PC-3 (cell line): ENCODE data around the gene WNK2. TPM values are rescaled to one million over a fixed set of nuclear protein-coding genes. Genes with fewer than 3 reads are reported as not detected.

ENCODE experiments used
- ATAC-seq: fragments of 200-7000 bp; cut with Tn5 transposase; 2 replicates; pipeline ENCODE4 v1.9.1; 2020; ENCODE audit warnings: mild to moderate bottlenecking, moderate library complexity
- BruUV-seq: library from RNA; stranded (reverse); fragments of 400-500 nt; replicated peaks from 2 replicates; lab custom pipeline; 2021; lab: Mats Ljungman, UMichigan
- CTCF ChIA-PET: fragments of 300-600 bp; sonication (Branson Sonifier 250); formaldehyde crosslinking; loops from one replicate; lab custom pipeline; 2022; ENCODE audit warnings: antibody characterized with exemption; lab: Charles Lee
- POLR2A ChIA-PET: fragments of 300-600 bp; sonication (Branson Sonifier 250); formaldehyde crosslinking; loops from one replicate; lab custom pipeline; 2022; ENCODE audit warnings: antibody characterized with exemption; ENCODE audit not compliant: unreplicated experiment; lab: Charles Lee
- DNase-seq: peaks from one replicate; pipeline ENCODE4 v3.0.0-alpha.2; 2015
- H2AFZ ChIP-seq: fragments of 300-600 bp; sonication (generic); 2 replicates; pipeline ENCODE4 v1.6.0; 2016; ENCODE audit warnings: antibody characterized with exemption, low read length
- H3F3A ChIP-seq: fragments of 300-600 bp; sonication (generic); one replicate; pipeline ENCODE4 v1.6.0; 2017; ENCODE audit warnings: antibody characterized with exemption, low read length, control low read depth, mild to moderate bottlenecking; ENCODE audit not compliant: unreplicated experiment
- H3K27ac ChIP-seq: fragments of 300-600 bp; sonication (generic); 2 replicates; pipeline ENCODE4 v1.5.1; 2016; ENCODE audit warnings: mild to moderate bottlenecking, low read length
- H3K27me3 ChIP-seq: fragments of 300-600 bp; sonication (generic); 2 replicates; pipeline ENCODE4 v1.6.1; 2016; ENCODE audit warnings: low read length, mixed read lengths
- H3K36me3 ChIP-seq: fragments of 300-600 bp; sonication (generic); 2 replicates; pipeline ENCODE4 v1.6.1; 2016; ENCODE audit warnings: low read depth, mixed run types, low read length, mixed read lengths
- H3K4me1 ChIP-seq: fragments of 300-600 bp; sonication (generic); 2 replicates; pipeline ENCODE4 v1.5.1; 2016; ENCODE audit warnings: low read length; ENCODE audit not compliant: insufficient read depth
- H3K4me2 ChIP-seq: fragments of 300-600 bp; sonication (generic); 2 replicates; pipeline ENCODE4 v1.6.0; 2016; ENCODE audit warnings: low read length
- H3K4me3 ChIP-seq: fragments of 300-600 bp; sonication (generic); 2 replicates; pipeline ENCODE4 v1.5.1; 2016; ENCODE audit warnings: mild to moderate bottlenecking, low read length, mixed read lengths
- H3K79me2 ChIP-seq: fragments of 300-600 bp; sonication (generic); 2 replicates; pipeline ENCODE4 v1.6.1; 2017; ENCODE audit warnings: low read length, mixed read lengths
- H3K9ac ChIP-seq: fragments of 300-600 bp; sonication (generic); 2 replicates; pipeline ENCODE4 v1.6.0; 2016; ENCODE audit warnings: mild to moderate bottlenecking, low read length
- H3K9me2 ChIP-seq: fragments of 300-600 bp; sonication (generic); replicated peaks from 2 replicates; pipeline ENCODE4 v1.6.1; 2016; ENCODE audit warnings: mixed run types, low read length, mixed read lengths
- H3K9me3 ChIP-seq: fragments of 300-600 bp; sonication (generic); 2 replicates; pipeline ENCODE4 v1.6.1; 2016; ENCODE audit warnings: low read length, mixed read lengths
- H4K20me1 ChIP-seq: fragments of 300-600 bp; sonication (generic); 2 replicates; pipeline ENCODE4 v1.6.1; 2016; ENCODE audit warnings: low read length, mixed read lengths
- CTCF ChIP-seq: fragments of 300-600 bp; sonication (generic); conservative IDR thresholded peaks from 2 replicates; pipeline ENCODE4 v1.5.1; 2017; ENCODE audit warnings: antibody characterized with exemption, low read depth, mild to moderate bottlenecking, low read length
- EZH2 ChIP-seq: fragments of 300-600 bp; sonication (generic); IDR thresholded peaks from one replicate; pipeline ENCODE4 v1.6.1; 2017; ENCODE audit warnings: antibody characterized with exemption, mild to moderate bottlenecking, low read length; ENCODE audit not compliant: unreplicated experiment
- EZH2phosphoT487 ChIP-seq: fragments of 300-600 bp; sonication (generic); IDR thresholded peaks from 2 replicates; pipeline ENCODE4 v1.6.1; 2018; ENCODE audit warnings: mild to moderate bottlenecking, antibody characterized with exemption, low read length, borderline replicate concordance
- intact Hi-C: fragments of 100-400 bp; cut with micrococcal nuclease; formaldehyde crosslinking; loops from 2 replicates; pipeline ENCODE4 v1.9.0; 2023
- total RNA-seq: library from RNA; depleted of rRNA; stranded (reverse); fragments of >200 nt; gene quantifications from 2 replicates; pipeline ENCODE4 v1.2.3, GENCODE V29; 2014

Gene WNK2
- total RNA-seq, 1 experiment from 2014 or later, result 11.7 TPM

DNA sequence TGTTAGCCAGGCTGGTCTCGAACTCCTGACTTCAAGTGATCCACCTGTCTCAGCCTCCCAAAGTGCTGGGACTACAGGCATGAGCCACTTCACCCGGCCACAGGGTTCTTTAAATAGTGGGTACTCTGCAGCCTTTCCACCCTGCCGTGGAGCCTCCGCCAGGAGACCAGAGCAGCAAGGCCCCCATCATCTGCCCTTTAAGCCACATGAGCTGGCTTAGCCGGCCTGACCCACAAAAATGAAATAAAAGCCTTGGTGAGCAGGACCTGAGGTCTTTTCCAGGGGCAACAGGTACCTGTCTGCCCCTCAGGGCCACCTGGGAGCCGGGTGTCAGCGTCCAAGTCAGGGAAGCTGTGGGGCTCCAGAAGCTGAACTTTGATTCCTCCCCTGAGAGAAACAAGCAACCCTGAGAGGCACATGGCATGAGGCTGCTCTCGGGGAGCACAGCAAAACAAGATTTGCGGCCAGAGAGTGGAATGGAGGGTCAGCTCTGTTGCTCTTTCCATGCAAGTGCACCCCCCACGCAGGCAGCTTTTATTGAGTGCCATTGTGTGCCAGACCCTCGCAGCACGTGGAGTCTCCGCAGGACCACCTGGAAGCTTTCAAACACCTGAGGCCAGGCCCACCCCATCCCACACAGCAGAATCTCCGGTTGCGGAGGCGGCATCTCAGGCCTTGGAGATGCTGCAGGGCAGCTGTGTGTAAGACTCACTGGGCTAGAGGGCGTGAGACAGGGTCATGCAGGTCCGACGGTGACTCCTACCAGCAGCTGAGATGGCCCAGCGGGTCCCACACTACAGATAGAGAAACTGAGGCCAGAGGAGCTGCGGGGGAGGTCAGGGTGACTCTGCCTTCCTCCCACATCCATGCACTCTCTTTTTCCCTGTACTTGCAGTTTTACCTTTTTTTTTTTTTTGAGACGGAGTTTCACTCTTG lies 4.8 kb upstream of the WNK2 start:
- DNase-seq (no peak), ATAC-seq (no peak)
- Histone ChIP-seq H3K9ac (no peak overlapping the region), H3K9me2 (no peaks in the 10 kb centered on the region), H3K27ac (no peak overlapping the region), H3K4me1 (no peaks in the 10 kb centered on the region), H3K79me2 (no peaks in the 10 kb centered on the region), H2AFZ (no peak overlapping the region), H3K4me2 (no peak overlapping the region), H3K9me3 (no peaks in the 10 kb centered on the region), H3K36me3 (no peaks in the 10 kb centered on the region), H3K27me3 (no peaks in the 10 kb centered on the region), H4K20me1 (no peaks in the 10 kb centered on the region), H3K4me3 (no peak overlapping the region), H3F3A (no peaks in the 10 kb centered on the region)
- intact Hi-C loops, result no loop called here
- no peak for TF ChIP-seq CTCF
- TF ChIP-seq EZH2, result no peak
- no peak for TF ChIP-seq EZH2phosphoT487
- CTCF ChIA-PET, result no interaction called here
- POLR2A ChIA-PET, result no interaction called here
- no TSS peak for BruUV-seq

DNA sequence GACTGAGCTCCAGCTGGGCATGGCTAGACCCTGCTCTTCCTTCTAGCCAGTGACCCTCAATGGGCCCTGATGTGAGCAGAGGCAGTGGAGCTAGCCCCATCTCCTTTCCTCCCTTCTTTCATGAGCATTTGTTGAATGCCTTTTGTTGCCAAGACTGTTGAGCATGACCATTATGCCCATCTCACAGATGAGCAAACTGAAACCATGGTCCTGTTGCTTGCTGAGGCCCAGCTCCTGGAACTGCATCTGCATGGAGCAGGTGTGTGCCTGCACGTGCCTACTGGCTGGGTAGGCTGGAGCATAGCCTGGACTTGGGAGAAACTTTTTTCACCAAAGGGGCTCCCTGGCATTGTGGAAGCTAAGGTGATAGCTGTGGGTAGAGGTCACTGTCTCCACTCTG lies 3.0 kb upstream of the WNK2 start:
- no peak overlapping the region for H3K4me3 ChIP-seq
- H3K27ac ChIP-seq, result no peak overlapping the region
- no peaks in the 10 kb centered on the region for H4K20me1 ChIP-seq
- no peak overlapping the region for H2AFZ ChIP-seq
- no peaks in the 10 kb centered on the region for H3K9me3 ChIP-seq
- H3K9ac ChIP-seq, result no peak overlapping the region
- H3K4me1 ChIP-seq, result peaks cover 5% of the 10 kb centered on the region; the same call in 1 of the 2 replicates
- H3F3A ChIP-seq, result no peaks in the 10 kb centered on the region
- no peaks in the 10 kb centered on the region for H3K9me2 ChIP-seq
- no peaks in the 10 kb centered on the region for H3K36me3 ChIP-seq
- CTCF ChIA-PET, result no interaction called here
- peaks cover 13% of the 10 kb centered on the region for H3K79me2 ChIP-seq
- intact Hi-C loops, result no loop called here
- H3K4me2 ChIP-seq, result no peak overlapping the region
- no peak for DNase-seq
- POLR2A ChIA-PET, result no interaction called here
- BruUV-seq, result no TSS peak
- ATAC-seq, result no peak
- no peak for TF ChIP-seq EZH2phosphoT487
- no peak for TF ChIP-seq EZH2
- TF ChIP-seq CTCF, result no peak
- H3K27me3 ChIP-seq, result no peaks in the 10 kb centered on the region

DNA sequence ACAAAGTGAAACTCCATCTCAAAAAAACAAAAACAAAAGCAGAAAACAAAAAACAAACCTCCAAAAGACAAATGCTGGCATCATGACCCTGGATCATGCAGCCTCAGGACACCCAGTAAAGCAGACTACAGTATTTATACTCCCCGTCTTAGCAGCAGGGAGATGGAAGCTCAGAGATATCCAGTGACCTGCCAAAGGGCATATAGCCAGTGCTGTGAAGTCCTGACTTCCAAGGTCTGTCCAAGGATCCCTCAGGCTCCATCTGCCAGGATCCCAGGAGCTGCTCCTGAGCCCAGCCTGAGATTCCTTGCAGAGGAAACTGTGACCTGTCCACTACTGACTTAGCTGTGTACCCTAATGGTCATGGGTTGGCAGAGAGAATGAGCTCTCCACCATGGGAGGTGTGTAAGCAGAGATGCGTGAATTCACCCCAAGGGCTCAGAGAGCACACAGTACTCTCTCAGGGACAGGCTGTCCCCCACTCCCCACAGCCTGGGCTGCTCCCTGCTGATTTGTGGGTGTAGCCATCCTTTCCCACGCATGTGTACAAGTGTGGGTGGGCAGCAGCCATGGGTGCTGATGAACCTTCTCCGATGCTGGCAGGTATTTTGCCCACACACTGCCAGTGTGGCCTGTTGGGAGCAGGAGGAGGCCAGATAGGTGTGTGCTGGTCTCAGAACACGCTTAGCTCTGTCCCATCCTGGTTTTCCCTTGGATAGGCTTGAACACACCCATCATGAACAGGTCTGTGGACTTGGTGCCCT lies 2.1 kb upstream of the WNK2 start:
- Histone ChIP-seq H2AFZ (no peak overlapping the region), H3F3A (no peaks in the 10 kb centered on the region), H3K4me1 (peaks cover 13% of the 10 kb centered on the region), H3K9me3 (no peaks in the 10 kb centered on the region), H3K36me3 (no peaks in the 10 kb centered on the region), H4K20me1 (no peaks in the 10 kb centered on the region), H3K9me2 (no peaks in the 10 kb centered on the region), H3K4me2 (no peak overlapping the region), H3K4me3 (no peak overlapping the region), H3K9ac (no peak overlapping the region), H3K79me2 (peaks cover 23% of the 10 kb centered on the region), H3K27ac (no peak overlapping the region), H3K27me3 (no peaks in the 10 kb centered on the region)
- intact Hi-C loops, result no loop called here
- CTCF ChIA-PET, result no interaction called here
- TF ChIP-seq EZH2 (no peak), CTCF (no peak), EZH2phosphoT487 (no peak)
- no TSS peak for BruUV-seq
- no peak for ATAC-seq
- POLR2A ChIA-PET, result no interaction called here
- no peak for DNase-seq
